SH-SY5Y (cell line): ENCODE results near the gene RNF5.

ENCODE experiments used
- GATA2 ChIP-seq: IDR thresholded peaks from 2 replicates; pipeline ENCODE4 v1.6.1; 2011; ENCODE audit warnings: mild to moderate bottlenecking, low read depth, low read length
- GATA3 ChIP-seq: IDR thresholded peaks from 2 replicates; pipeline ENCODE4 v1.6.1; 2011; ENCODE audit warnings: low read depth, mild to moderate bottlenecking, low read length, moderate library complexity

DNA sequence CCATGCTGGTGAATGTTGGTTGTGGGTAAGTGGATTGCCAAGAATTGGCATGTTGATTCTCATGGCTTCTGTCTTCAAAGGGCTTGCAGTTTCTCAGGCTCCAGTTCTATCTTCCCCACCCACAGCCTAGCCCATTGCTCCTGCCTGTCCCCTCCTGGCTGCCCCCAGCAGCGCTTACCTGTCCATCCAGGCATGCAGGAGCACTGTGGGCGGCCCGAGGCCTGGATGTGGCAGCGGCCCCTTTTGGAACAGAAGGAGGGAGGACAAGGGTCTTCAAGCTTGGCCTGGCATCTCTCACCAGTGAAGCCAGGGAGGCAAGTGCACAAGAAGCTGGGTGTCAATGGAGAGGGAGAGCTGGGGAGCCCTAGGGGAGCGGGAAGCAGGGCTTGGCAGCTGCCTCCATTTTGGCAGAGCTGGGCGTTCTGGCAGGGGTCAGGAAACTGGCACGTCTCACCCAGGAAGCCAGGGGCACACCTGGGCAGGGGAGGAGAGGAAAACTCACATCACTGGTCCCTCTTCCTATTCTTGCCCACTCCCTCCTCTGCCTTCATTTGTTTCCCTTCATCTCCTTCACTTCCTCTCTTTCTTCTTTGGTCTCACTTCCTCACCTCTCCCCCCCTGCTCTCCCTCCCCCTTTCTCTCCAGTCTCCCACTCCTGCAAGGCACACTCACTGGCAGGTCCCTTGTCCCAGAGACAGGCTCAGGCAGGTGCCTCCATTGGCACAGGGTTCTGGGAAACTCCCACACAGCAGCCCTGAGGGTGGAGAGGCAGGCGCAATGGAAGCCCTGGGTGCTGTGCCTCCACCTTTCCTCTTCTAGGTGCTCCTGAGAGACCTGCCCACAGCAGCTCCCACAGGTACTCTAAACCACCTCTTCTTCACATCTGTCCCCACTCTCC, 44.4 kb downstream of the RNF5 start:
- TF ChIP-seq GATA3 (no peak), GATA2 (no peak)
